B cell (primary cell): Measurements from ENCODE around the gene FBXO41.

ENCODE experiments used
- CTCF ChIP-seq: fragments of 200-600 bp; IDR thresholded peaks from one replicate; pipeline ENCODE4 v1.8.0; 2022; ENCODE audit warnings: antibody characterized with exemption, mild to moderate bottlenecking
- EZH2 ChIP-seq: IDR thresholded peaks from 2 replicates; pipeline ENCODE4 v1.6.1; 2012; ENCODE audit warnings: borderline replicate concordance, low read depth, mild to moderate bottlenecking, moderate library complexity, low read length; ENCODE audit not compliant: insufficient read depth, poor library complexity, severe bottlenecking

DNA sequence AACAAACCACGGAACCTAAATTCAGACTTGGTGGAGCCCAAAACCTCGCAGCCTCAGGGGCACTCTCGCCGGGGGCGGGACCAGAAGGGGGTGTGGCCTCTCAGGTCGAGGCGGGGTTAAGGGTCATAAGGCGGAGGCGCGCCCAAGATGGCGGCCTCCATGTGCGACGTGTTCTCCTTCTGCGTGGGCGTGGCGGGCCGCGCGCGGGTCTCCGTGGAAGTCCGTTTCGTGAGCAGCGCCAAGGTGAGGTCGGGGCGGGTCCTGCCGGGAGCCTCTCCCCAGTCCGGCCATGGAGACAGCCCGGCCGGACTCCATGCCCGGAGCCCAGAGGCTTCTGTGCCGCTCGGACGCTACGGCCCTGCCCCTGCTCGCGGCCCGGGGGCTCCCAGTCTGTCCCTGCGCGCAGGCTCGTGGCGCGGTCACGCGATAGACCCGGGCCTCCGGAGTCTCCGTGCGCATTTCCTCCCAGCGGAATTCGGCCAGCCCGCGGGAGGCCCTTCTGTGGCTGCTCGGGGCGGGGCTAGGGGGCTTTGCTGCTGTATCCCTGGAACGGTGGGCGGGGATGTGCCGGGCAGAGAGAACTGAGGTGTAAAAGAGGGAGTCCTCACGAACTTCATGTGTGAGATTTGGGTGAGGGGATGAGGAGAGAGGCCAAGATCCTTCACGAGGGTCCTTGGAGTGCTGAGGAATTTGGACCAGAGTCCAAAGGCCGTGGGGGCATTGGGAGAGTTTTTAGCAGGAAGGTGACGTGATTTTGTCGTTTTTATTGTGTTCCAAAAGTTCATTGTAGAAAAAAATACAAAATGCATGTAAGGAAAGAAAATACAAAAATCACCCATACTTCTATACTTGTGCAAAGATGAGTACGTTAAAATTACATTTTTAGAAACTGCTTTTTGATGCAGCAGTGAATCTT is 69.9 kb downstream of the FBXO41 start, which contains the start of gene SMYD5:
- no peak for TF ChIP-seq CTCF
- no peak for TF ChIP-seq EZH2
